Measurements from ENCODE around the gene MAPKAP1. TPM values are rescaled to one million over a fixed set of nuclear protein-coding genes. Genes with fewer than 3 reads are reported as not detected.

Gene MAPKAP1
- total RNA-seq, 1 donor from 2014 or later, result 84.3 TPM

DNA sequence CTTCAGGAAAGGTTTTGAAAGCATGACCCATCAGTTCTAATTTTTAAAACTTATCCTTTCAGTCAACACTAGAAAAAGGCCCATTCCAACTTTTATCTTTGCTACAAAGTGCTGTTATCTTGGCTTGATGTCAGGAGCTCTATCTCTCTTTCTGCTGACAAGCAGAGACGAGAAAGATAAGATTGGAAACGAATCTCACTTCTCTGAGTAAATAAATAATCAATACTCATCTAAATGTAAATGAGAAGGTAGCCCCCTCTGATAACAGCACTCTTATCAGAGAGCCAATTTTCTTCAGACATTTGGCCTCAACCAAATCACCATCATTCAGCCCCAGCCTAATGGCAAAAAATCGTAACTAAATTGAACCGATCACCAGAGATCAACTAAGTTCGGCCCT, 191.7 kb downstream of the MAPKAP1 start:
- no peak for DNase-seq (ENCODE audit: low read depth)

DNA sequence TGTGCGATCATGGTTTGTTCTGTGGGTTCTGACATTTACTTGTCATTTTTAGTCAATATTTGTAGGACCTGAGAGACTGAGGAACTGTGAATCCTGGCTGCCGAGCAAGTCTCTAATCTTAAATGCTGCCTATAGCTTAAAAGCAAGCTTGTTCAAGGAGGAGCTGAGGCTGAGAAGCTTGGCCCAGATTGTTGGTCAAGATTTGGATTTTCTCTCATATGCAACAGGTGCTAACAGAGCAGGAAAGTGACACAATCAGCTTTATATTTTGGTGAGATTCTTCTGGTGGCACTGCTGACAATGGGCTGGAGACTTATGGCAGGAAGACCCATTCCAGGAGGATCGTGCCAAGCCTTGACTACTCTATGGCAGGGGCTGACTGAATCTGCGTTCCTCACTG, 192.5 kb downstream of the MAPKAP1 start:
- no peak for DNase-seq (ENCODE audit: low read depth)

DNA sequence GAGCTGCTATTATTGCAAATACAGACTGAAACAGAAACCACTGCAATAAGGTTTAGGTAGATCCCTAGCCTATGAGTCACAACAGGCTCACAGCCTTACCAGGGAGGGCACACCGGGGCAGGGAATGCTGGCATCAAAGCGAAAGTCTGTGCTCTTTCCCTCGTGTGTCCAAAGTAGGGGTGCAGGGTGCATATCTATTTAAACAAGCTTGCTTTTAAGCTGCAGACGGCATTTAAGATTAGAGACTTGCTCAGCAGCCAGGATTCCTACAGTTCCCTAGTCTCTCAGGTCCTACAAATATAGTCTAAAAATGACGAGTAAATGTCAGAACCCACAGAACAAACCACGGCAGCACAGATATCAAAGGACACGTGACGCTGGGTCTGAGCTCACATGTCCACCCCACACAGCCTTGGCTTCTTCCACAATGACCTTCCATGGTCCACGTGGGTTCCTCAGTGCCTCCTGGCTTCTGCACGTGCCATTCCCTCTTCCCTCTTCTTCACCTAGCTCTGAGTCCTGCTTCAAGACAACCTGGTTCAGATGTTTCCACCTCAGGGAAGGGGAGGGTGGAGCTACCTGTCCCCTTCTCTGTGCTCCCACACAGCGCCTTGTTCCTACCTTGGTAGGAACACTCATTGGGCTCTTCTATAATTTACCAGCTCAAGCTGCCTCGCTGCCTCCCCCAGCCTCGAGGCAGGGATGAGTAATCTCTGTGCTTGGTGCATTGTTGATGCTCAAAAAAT, 193.2 kb downstream of the MAPKAP1 start:
- DNase-seq (ENCODE audit: low read depth), result peak; percentile 91

- no peak for DNase-seq (ENCODE audit: low read depth)
These were observed 193.7 kb downstream of the MAPKAP1 start for GRCh38 chr9:125513303-125513667.

DNA sequence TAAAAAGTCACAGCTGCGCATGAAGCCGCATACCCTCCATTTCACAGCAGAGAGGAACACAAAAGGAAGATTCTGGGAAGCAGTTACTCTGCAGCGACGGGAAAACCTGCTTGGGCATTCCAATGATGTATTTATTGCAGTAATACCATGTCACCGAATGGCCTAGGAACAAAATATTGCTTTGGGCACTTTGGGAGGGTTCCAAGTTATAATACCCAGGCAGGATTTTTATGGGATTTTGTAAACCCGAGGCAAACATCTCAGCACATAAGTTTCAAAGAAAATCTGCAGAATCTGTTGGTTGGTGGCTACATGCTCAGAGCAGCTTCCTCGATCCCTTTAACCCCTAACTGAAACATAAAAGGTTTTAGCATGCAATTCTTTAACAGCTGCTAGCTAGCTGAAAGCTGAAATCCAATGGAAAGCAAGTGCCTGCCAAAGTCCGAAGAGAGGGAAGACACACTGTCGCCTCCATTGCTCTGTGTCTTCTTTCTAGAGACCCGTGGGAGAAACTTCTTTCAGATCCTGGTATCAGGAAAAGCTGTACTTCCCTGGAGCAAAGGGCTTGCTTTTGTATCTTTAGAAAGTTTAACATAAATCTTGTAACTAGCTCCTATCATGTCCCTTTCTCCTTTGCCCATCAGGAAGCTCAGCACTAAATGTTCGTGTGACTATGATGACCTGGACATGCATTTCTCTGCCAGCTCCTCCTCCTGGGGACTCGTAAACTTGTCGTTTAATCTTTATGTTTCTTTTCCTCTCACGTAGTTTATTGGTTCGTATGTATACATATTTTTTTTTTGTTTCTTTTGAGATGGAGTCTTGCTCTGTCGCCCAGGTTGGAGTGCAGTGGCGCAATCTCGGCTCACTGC, 195.0 kb downstream of the MAPKAP1 start:
- peak; percentile 52 for DNase-seq (ENCODE audit: low read depth)

GRCh38 chr9:125510980-125511379, 196.0 kb downstream of the MAPKAP1 start:
- no peak for DNase-seq (ENCODE audit: low read depth)

DNA sequence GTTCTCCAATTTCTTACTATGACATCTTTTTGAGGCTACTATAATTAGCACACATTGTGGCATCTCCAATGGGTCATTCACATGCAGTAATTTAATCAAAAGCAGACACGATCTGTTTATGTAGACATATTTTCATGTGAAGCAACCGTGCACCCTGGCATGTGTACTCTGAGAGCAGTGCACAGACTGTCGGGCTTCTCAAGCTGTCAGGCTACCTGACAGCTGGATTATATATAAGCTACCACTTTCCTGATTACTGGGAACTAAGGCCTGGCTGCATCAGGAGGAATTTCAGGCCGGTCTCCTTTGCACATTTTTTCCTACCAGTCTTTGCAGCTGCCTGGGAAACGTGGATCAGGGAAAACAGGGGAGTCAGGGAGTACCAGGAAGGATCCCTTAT, 197.5 kb downstream of the MAPKAP1 start:
- DNase-seq (ENCODE audit: low read depth), result no peak

- DNase-seq (ENCODE audit: low read depth), result no peak
These were observed 198.8 kb downstream of the MAPKAP1 start for GRCh38 chr9:125508249-125508648.

- no peak for DNase-seq (ENCODE audit: low read depth)
These were observed 199.8 kb downstream of the MAPKAP1 start for GRCh38 chr9:125507226-125507625.

- no peak for DNase-seq (ENCODE audit: low read depth)
These were observed 201.0 kb downstream of the MAPKAP1 start for GRCh38 chr9:125505988-125506438.

GRCh38 chr9:125504616-125505015, 202.4 kb downstream of the MAPKAP1 start:
- no peak for DNase-seq (ENCODE audit: low read depth)

DNA sequence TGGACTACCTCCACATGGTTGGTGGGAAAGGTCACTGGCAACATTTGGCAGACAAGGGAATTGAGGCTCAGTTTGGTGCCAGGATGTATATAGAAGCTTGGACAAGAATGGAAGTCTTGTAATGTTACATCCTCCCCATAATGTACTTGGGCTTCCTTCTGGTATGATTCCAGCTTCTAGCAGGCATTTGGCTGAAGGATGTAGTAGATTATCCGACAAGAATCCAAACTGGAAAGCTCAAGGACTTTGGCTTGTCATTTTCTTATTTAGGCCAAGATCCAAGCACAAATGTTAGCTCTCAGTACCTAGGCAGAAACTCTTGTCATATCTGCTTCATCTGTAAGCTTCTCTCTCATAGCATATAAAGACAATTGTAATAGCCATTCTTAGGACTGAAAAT, 209.1 kb downstream of the MAPKAP1 start:
- DNase-seq (ENCODE audit: low read depth), result no peak

DNA sequence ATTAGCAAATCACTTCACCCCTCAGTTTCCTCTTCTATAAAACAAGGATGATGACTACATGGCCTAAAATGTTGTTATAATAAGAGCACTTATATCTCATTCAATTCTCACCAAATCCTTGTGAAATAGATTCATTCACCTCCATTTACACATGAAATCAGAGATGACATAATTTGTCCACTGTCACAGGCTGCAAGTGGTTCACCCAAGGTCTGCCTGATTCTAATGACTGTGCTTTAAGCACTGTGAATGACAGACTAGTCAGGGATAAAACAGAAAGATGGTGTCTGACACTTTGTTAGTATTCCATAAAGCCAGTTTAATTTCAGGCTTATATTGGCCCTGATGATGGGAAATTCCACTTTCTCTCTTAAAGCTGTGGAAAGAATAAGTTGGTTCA, 209.5 kb downstream of the MAPKAP1 start:
- DNase-seq (ENCODE audit: low read depth), result no peak

DNA sequence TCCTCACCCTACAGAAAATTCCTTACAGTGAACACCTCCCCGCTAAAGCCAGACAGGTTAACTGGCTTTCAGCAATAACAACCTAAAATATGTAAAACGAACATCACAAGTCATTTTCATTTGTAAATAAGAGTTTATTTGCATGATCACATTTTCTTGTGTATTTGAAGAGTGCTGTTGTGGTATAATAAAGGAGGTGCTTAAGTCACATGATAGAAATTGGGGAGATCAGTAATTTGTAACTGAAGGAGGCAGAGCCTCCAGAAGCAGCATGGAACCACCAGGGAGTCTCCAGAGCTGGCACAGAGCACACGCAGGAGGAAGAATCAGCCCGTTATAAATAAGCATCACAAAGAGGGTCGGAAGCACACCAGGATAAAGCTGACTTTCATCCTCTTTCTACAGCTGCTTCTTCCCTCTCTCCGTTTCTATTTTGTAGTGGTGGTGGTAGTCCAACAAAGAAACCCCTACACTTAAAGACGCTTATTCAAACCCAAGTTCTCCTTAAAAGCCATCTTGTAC, 210.6 kb downstream of the MAPKAP1 start:
- no peak for DNase-seq (ENCODE audit: low read depth)

DNA sequence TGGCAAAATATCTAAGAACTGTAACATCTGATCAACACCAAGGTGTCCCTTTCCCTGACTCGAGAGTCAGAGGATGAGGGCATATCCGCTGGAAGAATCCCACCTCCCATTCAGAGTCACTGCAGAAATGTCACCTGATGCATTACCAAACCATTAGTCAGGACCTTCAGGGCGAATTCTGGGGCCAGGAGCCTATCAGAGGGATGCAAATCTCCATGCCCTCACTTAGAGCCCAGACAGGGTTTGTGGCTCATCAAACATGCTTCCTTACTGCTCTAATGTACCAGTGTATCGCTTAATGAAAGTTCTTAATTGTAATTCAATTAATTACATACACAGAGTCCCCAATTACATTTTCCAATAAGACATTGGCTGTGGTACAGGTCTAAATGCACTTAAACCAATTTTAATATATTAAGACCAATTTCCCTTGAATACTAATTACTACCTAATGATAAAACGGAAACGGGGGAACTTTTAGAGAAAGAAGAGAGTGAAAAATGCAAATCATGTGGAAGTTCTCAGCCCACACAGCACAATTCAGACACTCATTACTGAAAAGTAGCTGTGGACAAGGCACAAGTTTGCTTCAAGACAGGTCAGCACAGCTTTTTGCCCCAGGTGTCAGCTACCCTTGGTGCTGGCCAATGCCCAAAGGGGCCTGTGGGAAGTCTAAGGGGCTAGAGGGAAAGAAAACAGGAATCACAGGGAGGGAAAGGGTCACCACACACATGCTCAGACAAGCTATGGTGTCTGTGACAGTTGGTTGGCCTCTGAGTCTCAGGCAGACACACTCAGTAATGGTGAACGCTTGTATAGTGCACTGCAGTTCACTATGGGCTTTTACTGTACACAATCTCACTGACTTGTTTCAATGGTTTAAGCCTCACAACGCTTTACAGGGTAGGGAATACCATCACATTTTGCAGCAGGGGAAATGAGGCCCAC, 211.6 kb downstream of the MAPKAP1 start:
- DNase-seq (ENCODE audit: low read depth), result peak; percentile 66

- peak; percentile 36 for DNase-seq (ENCODE audit: low read depth)
These were observed 212.4 kb downstream of the MAPKAP1 start for GRCh38 chr9:125494653-125494915.

DNA sequence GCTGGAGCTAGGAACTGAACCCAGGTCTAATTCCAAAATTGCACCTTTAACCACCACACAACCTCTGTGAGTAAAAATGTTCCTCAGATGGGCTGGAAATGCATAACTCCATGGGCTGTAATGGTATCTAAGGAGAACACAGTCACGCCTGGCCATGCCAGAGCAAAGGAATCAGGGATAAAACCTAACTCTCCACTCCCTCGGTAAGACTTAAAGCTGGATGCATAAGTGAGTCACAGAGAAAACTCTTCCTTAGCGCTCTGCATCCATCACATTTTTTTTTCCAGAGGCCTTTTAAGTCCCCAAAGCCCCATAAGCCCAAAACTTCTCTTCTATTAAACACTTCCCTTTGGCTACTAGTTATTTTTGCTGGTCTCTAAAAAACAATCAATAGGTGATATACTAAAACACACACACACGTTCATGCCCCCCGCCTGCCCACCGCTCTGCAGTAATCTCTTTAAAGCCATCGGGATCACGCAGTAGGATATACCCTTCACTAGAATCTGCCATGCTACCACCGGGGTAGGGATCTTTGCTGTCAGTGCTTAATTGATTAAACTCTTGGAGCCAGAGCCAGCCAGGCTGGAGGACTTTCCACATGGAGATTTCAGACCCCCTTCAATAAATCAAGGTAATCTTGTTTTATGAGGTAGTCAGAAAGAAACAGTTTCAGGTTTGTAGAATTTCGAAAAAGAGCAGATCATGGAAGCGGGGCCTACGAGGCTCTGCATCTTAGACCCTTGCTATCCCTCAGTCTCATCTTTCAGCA, 212.9 kb downstream of the MAPKAP1 start:
- peak; percentile 29 for DNase-seq (ENCODE audit: low read depth)

DNA sequence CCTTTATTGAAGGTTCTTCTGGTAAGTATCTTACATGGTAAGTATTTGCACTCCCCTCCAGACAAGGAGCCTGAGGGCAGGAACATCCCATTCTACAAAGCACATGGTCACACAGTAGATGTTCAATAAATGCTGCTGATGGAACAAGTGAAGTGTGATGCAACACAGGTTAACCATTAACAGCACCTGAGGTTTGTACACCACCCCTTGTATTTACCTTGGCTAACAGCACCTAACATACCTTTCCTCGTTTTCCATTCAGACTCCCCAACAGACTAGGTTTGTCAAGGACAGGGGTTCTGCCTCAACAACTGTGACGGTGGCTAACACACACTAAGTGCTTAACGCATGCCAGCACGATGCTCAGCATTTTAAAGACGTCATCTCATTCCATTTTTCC, 213.6 kb downstream of the MAPKAP1 start:
- peak; percentile 83 for DNase-seq (ENCODE audit: low read depth)

GRCh38 chr9:125492719-125493118, 214.3 kb downstream of the MAPKAP1 start:
- DNase-seq (ENCODE audit: low read depth), result no peak

DNA sequence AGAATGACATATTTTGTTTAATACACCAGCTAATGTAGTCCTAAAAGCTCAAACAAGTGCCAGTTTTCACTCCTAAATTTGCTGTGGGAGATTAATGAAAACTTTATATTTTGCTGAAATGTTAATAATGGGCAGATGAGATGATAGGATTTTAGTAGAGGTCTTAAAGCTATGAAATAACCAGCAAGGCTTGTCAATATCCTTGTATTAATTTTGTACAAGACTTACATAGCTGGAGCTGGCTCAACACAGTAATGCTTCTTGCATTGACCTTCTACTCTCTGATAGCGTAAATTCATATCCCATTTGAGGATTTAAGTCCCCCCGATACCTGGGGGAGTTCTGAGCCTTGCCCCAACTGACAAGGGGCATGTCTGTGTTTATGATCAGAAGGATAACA, 219.2 kb downstream of the MAPKAP1 start:
- DNase-seq (ENCODE audit: low read depth), result no peak

GRCh38 chr9:125486576-125486975, 220.4 kb downstream of the MAPKAP1 start:
- no peak for DNase-seq (ENCODE audit: low read depth)
